ENCODE data around the gene OR2A7. TPM values are rescaled to one million over a fixed set of nuclear protein-coding genes. Genes with fewer than 3 reads are reported as not detected.

The OR2A7 gene
- total RNA-seq, result not detected in 2 replicates

GRCh38 chr7:144264692-144265091 lies at the start of gene OR2A7:
TSS of gene OR2A7 (minus strand) at chr7:144264792. CDS start at chr7:144259628, 5,164 bp downstream.

GRCh38 chr7:144311872-144312469 lies 47.4 kb upstream of the OR2A7 start, which contains the start of gene OR2A1:
TSS of gene OR2A1 (plus strand) at chr7:144312419. CDS start at chr7:144318125, 5,706 bp downstream.

GRCh38 chr7:144269188-144269587 lies 4.6 kb upstream of the OR2A7 start, which contains the start of gene CTAGE8:
TSS of gene CTAGE8 (minus strand) at chr7:144269288. CDS start at chr7:144269250, 38 bp downstream.

GRCh38 chr7:144239365-144239764 lies 25.2 kb downstream of the OR2A7 start, which contains the start of gene OR2A42:
TSS of gene OR2A42 (minus strand) at chr7:144239605. CDS start at chr7:144232843, 6,762 bp downstream.

Other genes starting within 250 kb of the OR2A7 start
- gene OR2A5, start 215.8 kb downstream of the OR2A7 start, total RNA-seq, result not detected in 2 replicates
- gene OR2A25, start 195.0 kb downstream of the OR2A7 start, total RNA-seq, result not detected in 2 replicates
- not detected in 2 replicates for gene OR2A12, start 178.5 kb downstream of the OR2A7 start, total RNA-seq
- gene OR2A2, start 155.2 kb downstream of the OR2A7 start, total RNA-seq, result not detected in 2 replicates
- not detected in 2 replicates for gene OR2A14, start 141.6 kb downstream of the OR2A7 start, total RNA-seq
- gene CTAGE4, start 81.3 kb downstream of the OR2A7 start, total RNA-seq, result under 0.01 and 0.65 TPM in 2 replicates
- 0.65 TPM in 1 of 2 replicates, not detected in the other for gene ARHGEF35, start 69.0 kb downstream of the OR2A7 start, total RNA-seq
- not detected in 2 replicates for gene OR2A42, start 25.2 kb downstream of the OR2A7 start, total RNA-seq
- under 0.01 TPM in 1 of 2 replicates, not detected in the other for gene CTAGE8, start 4.5 kb upstream of the OR2A7 start, total RNA-seq
- not detected in 2 replicates for gene OR2A1, start 47.6 kb upstream of the OR2A7 start, total RNA-seq
- gene ARHGEF5, start 90.6 kb upstream of the OR2A7 start, total RNA-seq, result 2.6 and 3.4 TPM in 2 replicates
- not detected in 2 replicates for gene NOBOX, start 138.9 kb upstream of the OR2A7 start, total RNA-seq